HG02763 (cell line): ENCODE data around the gene RHBDD1.

Experiments used
- ATAC-seq: cut with Tn5 transposase; IDR thresholded peaks from one replicate; pipeline ENCODE4 v1.9.1; 2021; ENCODE audit warnings: mild to moderate bottlenecking, moderate library complexity; ENCODE audit not compliant: unreplicated experiment

Gene RHBDD1

GRCh38 chr2:226883296-226883795, 47.5 kb downstream of the RHBDD1 start:
- no peak for ATAC-seq

GRCh38 chr2:226884166-226884565, 48.3 kb downstream of the RHBDD1 start:
- ATAC-seq: no peak

GRCh38 chr2:226885769-226886435, 50.0 kb downstream of the RHBDD1 start:
- no peak for ATAC-seq

GRCh38 chr2:226887940-226888339, 52.1 kb downstream of the RHBDD1 start:
- no peak for ATAC-seq

GRCh38 chr2:226888378-226888965, 52.6 kb downstream of the RHBDD1 start:
- ATAC-seq: no peak

GRCh38 chr2:226888971-226889370, 53.1 kb downstream of the RHBDD1 start:
- ATAC-seq: no peak

- no peak for ATAC-seq
Observed at GRCh38 chr2:226890286-226890685, 54.4 kb downstream of the RHBDD1 start.

GRCh38 chr2:226891780-226892590, 56.1 kb downstream of the RHBDD1 start:
- no peak for ATAC-seq

GRCh38 chr2:226892729-226893128, 56.9 kb downstream of the RHBDD1 start:
- no peak for ATAC-seq

GRCh38 chr2:226893216-226893615, 57.4 kb downstream of the RHBDD1 start:
- ATAC-seq: no peak

GRCh38 chr2:226894752-226895151, 58.9 kb downstream of the RHBDD1 start:
- no peak for ATAC-seq

- ATAC-seq: no peak
Observed at GRCh38 chr2:226895579-226895978, 59.7 kb downstream of the RHBDD1 start.

- no peak for ATAC-seq
Observed at GRCh38 chr2:226898121-226898520, 62.3 kb downstream of the RHBDD1 start.

GRCh38 chr2:226898897-226899296, 63.0 kb downstream of the RHBDD1 start:
- no peak for ATAC-seq

- no peak for ATAC-seq
Observed at GRCh38 chr2:226902041-226902966, 66.5 kb downstream of the RHBDD1 start.

GRCh38 chr2:226903179-226903578, 67.3 kb downstream of the RHBDD1 start:
- ATAC-seq: no peak

- peak; percentile 30 for ATAC-seq
Observed at GRCh38 chr2:226904592-226904991, 68.7 kb downstream of the RHBDD1 start.

GRCh38 chr2:226905718-226906117, 69.9 kb downstream of the RHBDD1 start:
- peak; percentile 28 for ATAC-seq

- peak; percentile 89 for ATAC-seq
Observed at GRCh38 chr2:226906163-226906693, 70.4 kb downstream of the RHBDD1 start.

- no peak for ATAC-seq
Observed at GRCh38 chr2:226909126-226909525, 73.3 kb downstream of the RHBDD1 start.
